ENCODE measurements around the gene LEFTY2.
"Not testable (repeated sequence)": the region's sequence is repeated elsewhere in the genome, so short reads cannot be mapped to it uniquely, and the experiment has no call there.

The LEFTY2 gene

GRCh38 chr1:225903623-225904022, 37.4 kb downstream of the LEFTY2 start:
- DNase-seq = no peak

GRCh38 chr1:225899044-225899925, 41.7 kb downstream of the LEFTY2 start:
- ATAC-seq (no peak), DNase-seq (no peak)

More at GRCh38 chr1:225903623-225904022, 37.4 kb downstream of the LEFTY2 start:
- no peak for ATAC-seq

GRCh38 chr1:225897595-225898514, 43.2 kb downstream of the LEFTY2 start:
- ATAC-seq = no peak
- no peak for DNase-seq

GRCh38 chr1:225896937-225897549, 44.0 kb downstream of the LEFTY2 start:
- DNase-seq (peak; percentile 68), ATAC-seq (peak; percentile 99)

GRCh38 chr1:225896494-225896893, 44.5 kb downstream of the LEFTY2 start:
- no peak for DNase-seq
- no peak for ATAC-seq

GRCh38 chr1:225892307-225892706, 48.7 kb downstream of the LEFTY2 start:
- ATAC-seq (no peak), DNase-seq (no peak)

GRCh38 chr1:225891229-225891972, 49.6 kb downstream of the LEFTY2 start:
- ATAC-seq (no peak), DNase-seq (no peak)

- DNase-seq (no peak), ATAC-seq (no peak)
Measured at GRCh38 chr1:225890346-225891228, 50.4 kb downstream of the LEFTY2 start.

- DNase-seq (no peak), ATAC-seq (no peak)
Measured at GRCh38 chr1:225889743-225890142, 51.3 kb downstream of the LEFTY2 start.

- ATAC-seq (no peak), DNase-seq (no peak)
Measured at GRCh38 chr1:225888898-225889601, 52.0 kb downstream of the LEFTY2 start, which contains the start of gene LEFTY1. Gene LEFTY1, minus strand, starts transcription at chr1:225889146. Its CDS starts 80 bp downstream, at chr1:225889066.

- no peak for ATAC-seq
- DNase-seq = no peak
Measured at GRCh38 chr1:225888289-225888897, 52.6 kb downstream of the LEFTY2 start.

- ATAC-seq, DNase-seq: not testable (repeated sequence)
Measured at GRCh38 chr1:225887554-225888288, 53.3 kb downstream of the LEFTY2 start.

GRCh38 chr1:225887030-225887314, 54.0 kb downstream of the LEFTY2 start:
- ATAC-seq (no peak), DNase-seq (no peak)

All from stimulated activated naive CD8-positive, alpha-beta T cell treated with anti-CD3 and anti-CD28 coated beads, Interleukin-15, Interleukin-2, amounts not matched to agents 100 U/mL and 50 U/mL, for 24 hours (primary cell).